Activated T-cell treated with anti-CD3 and anti-CD28 coated beads, Interleukin-2, amount 50 U/mL, for 72 hours (primary cell): ENCODE data around the gene DNAJC3. TPM values are rescaled to one million over a fixed set of nuclear protein-coding genes. Genes with fewer than 3 reads are reported as not detected.
"Not testable (repeated sequence)": the region's sequence is repeated elsewhere in the genome, so short reads cannot be mapped to it uniquely, and the experiment has no call there.

Experiments used
- ATAC-seq, 2 donors: fragments of 150-1000 bp; cut with Tn5 transposase; replicated peaks in 1 of 2; 2 replicates each; pipeline ENCODE4 v1.10.0; 2021; ENCODE audit warnings: moderate library complexity in 2 of 2, mild to moderate bottlenecking in 1 of 2
- DNase-seq, 2 donors: peaks; one replicate each; pipeline ENCODE4 v3.0.0; 2021 to 2022; ENCODE audit warnings: mixed read lengths in 1 of 2
- H3K27ac Mint-ChIP-seq: one replicate; pipeline ENCODE4 v1.8.0; 2022; ENCODE audit warnings: mild to moderate bottlenecking, moderate library complexity, mixed read lengths
- H3K27me3 Mint-ChIP-seq: one replicate; pipeline ENCODE4 v1.8.0; 2022; ENCODE audit warnings: low read depth, mixed read lengths
- H3K36me3 Mint-ChIP-seq, 2 donors: one replicate each; pipeline ENCODE4 v1.8.0; 2022; ENCODE audit warnings: mixed read lengths in 2 of 2, mild to moderate bottlenecking in 1 of 2; ENCODE audit not compliant: insufficient read depth in 2 of 2
- H3K4me1 Mint-ChIP-seq: one replicate; pipeline ENCODE4 v1.8.0; 2022; ENCODE audit warnings: low read depth, mixed read lengths
- H3K4me3 Mint-ChIP-seq, 2 donors: one replicate each; pipeline ENCODE4 v1.8.0; 2022; ENCODE audit warnings: mild to moderate bottlenecking in 2 of 2, mixed read lengths in 2 of 2, moderate library complexity in 2 of 2
- H3K9me3 Mint-ChIP-seq, 2 donors: one replicate each; pipeline ENCODE4 v1.8.0; 2022; ENCODE audit warnings: mixed read lengths in 2 of 2
- total RNA-seq, 2 donors: library from RNA; stranded (reverse); gene quantifications; one replicate each; pipeline ENCODE4 v1.2.3, GENCODE V29; 2022

Gene DNAJC3
- total RNA-seq, 2 donors from 2014 or later: 22.3 to 24.9 TPM

DNA sequence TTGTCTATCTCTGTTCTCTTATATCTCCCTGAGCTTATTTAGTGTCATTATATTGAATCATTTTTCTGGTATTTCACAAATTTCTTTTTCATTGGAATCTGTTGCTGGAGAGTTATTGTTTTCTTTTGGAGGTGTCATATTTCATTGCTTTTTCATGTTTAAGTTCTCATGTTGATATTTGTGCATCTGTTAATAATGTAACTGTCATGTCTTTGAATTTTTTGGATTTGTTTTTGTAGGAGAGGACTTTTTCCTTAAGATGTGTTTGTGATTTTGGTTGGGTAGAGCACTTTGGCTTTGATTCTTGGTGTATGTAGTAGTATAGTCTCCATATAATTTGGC lies 64.0 kb downstream of the DNAJC3 start:
- DNase-seq (no peak), ATAC-seq (no peak)
- Mint-ChIP-seq H3K27me3 (no peaks in the 10 kb centered on the region), H3K9me3 (peaks cover 0 to 3% of the 10 kb centered on the region in 2 donors), H3K4me1 (peaks cover 7% of the 10 kb centered on the region), H3K4me3 (no peak overlapping the region), H3K36me3 (peaks cover 8 to 9% of the 10 kb centered on the region in 2 donors), H3K27ac (no peak overlapping the region)

DNA sequence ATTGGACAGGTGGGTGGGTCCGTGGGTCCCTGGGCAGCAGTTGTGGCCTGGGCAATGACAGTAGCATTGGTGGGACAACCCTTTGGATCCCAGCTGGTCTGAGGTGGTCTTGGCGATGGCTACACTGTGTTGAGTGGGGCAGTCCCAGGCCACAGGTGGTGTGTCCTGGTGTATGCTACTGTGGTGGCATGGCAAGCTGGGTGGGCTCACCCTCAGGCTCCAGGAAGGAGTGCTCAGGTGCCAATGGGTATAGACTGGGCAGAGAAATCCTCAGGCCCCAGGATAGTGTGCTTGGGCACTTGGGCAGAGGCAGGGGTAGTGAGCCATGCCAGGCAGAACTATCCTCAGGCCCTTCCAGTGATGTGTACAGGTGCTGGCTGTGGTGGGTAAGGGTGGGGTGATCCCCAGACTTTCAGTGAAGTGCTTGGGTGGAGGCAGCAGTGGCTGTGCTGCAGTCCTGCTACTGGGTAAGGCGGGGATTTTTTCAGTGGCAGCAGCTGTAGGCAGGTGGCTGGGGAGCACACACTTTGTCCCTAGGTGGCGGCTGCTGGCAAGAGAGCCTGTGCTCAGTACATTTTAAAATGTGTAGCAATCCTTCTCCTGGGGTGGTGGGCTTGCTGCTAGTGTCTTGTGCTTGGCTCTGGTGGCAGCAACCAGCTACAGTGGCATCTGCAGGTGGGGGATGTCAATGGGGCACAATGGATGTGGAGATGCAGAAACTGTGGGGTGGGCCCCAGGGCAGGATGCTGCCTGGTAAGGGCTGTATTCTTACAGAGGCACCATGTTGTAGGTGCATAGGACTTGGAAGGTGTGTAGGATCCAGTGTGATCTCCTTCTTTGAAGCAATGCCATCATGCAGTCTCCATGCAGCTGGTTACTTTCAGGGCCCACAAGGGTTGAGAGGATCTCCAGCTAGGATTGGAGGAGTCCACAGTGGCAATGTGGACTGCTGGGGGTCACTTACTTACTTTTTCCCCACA lies 64.9 kb downstream of the DNAJC3 start:
- Mint-ChIP-seq H3K27me3 (no peaks in the 10 kb centered on the region), H3K9me3 (peaks cover 0 to 3% of the 10 kb centered on the region in 2 donors), H3K4me1 (peaks cover 7% of the 10 kb centered on the region), H3K36me3 (peaks cover 7% of the 10 kb centered on the region in 2 donors), H3K4me3 (no peak overlapping the region), H3K27ac (no peak overlapping the region)
- DNase-seq (no peak), ATAC-seq (no peak)

- peaks cover 7% of the 10 kb centered on the region for H3K4me1 Mint-ChIP-seq
- H3K9me3 Mint-ChIP-seq: peaks cover 0 to 3% of the 10 kb centered on the region in 2 donors
Measured at GRCh38 chr13:95743192-95743591, 66.3 kb downstream of the DNAJC3 start.

GRCh38 chr13:95745289-95745688 lies 68.3 kb downstream of the DNAJC3 start:
- Mint-ChIP-seq H3K9me3 (no peaks in the 10 kb centered on the region), H3K27ac (no peak overlapping the region), H3K36me3 (peaks cover 4 to 7% of the 10 kb centered on the region in 2 donors), H3K4me3 (no peak overlapping the region), H3K4me1 (peaks cover 7% of the 10 kb centered on the region), H3K27me3 (no peaks in the 10 kb centered on the region)
- no peak for ATAC-seq
- DNase-seq: no peak

More at GRCh38 chr13:95743192-95743591, 66.3 kb downstream of the DNAJC3 start:
- H3K4me3 Mint-ChIP-seq: no peak overlapping the region
- ATAC-seq (no peak), DNase-seq (no peak)
- H3K27ac Mint-ChIP-seq: no peak overlapping the region
- peaks cover 7% of the 10 kb centered on the region in 2 donors for H3K36me3 Mint-ChIP-seq
- H3K27me3 Mint-ChIP-seq: no peaks in the 10 kb centered on the region

DNA sequence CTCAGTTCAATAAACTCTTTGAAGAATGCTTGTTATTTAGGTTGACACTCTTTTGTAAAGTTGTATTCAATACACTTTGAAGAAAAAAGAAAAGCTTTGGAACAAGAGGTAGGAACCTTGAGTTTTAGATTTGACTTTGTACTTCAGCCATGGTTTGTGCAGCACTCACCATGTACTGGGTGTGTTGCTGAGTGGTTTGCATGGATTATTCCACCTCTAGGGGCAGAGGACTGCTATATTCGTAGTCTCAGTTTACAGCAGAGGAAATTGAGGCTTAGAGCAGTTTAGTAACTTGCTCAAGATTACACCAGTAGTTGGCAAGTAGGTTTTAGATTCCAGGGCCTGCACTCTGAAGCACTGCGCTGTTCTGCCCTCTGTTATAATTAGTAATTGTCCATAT lies 68.8 kb downstream of the DNAJC3 start:
- Mint-ChIP-seq H3K27ac (no peak overlapping the region), H3K36me3 (peaks cover 4 to 6% of the 10 kb centered on the region in 2 donors), H3K4me3 (no peak overlapping the region), H3K4me1 (peaks cover 7% of the 10 kb centered on the region), H3K27me3 (no peaks in the 10 kb centered on the region), H3K9me3 (no peaks in the 10 kb centered on the region)
- DNase-seq: no peak
- no peak for ATAC-seq

- no peaks in the 10 kb centered on the region for H3K27me3 Mint-ChIP-seq
- H3K4me1 Mint-ChIP-seq: peaks cover 7% of the 10 kb centered on the region
- peaks cover 0 to 9% of the 10 kb centered on the region in 2 donors for H3K36me3 Mint-ChIP-seq
- H3K4me3 Mint-ChIP-seq: no peak overlapping the region
- no peak for ATAC-seq
- no peak overlapping the region for H3K27ac Mint-ChIP-seq
- DNase-seq: no peak
- peaks cover 0 to 2% of the 10 kb centered on the region in 2 donors for H3K9me3 Mint-ChIP-seq
Measured at GRCh38 chr13:95749545-95749944, 72.6 kb downstream of the DNAJC3 start.

GRCh38 chr13:95752677-95753076 lies 75.7 kb downstream of the DNAJC3 start:
- Mint-ChIP-seq H3K36me3 (peaks cover 0 to 11% of the 10 kb centered on the region in 2 donors), H3K27me3 (no peaks in the 10 kb centered on the region), H3K4me1 (peaks cover 12% of the 10 kb centered on the region), H3K27ac (no peak overlapping the region), H3K9me3 (peaks cover 0 to 2% of the 10 kb centered on the region in 2 donors), H3K4me3 (no peak overlapping the region)
- DNase-seq (no peak), ATAC-seq (no peak)

DNA sequence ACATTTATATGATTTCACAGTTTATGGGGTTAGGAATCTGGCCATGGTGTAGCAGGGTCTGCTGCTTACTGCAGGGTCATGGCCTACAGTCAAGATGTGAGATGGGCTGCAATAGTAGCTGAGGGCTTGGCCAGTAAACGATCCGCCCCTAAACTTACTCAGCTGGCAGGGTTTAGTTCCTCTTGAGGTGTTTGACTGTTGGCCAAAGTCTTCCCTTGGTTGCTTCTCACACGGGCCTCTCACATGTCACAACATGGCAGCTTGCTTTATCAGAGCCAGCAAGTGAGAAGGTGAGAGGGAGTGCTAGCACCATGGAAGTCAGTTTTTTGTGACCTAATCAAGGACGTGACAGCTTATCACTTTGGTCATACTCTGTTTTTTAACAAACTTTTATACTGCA lies 77.1 kb downstream of the DNAJC3 start:
- Mint-ChIP-seq H3K27ac (peak overlapping the region; percentile 11), H3K27me3 (no peaks in the 10 kb centered on the region), H3K9me3 (peaks cover 0 to 2% of the 10 kb centered on the region in 2 donors), H3K36me3 (peaks cover 0 to 12% of the 10 kb centered on the region in 2 donors), H3K4me3 (no peak overlapping the region), H3K4me1 (peaks cover 12% of the 10 kb centered on the region)
- no peak for DNase-seq
- no peak for ATAC-seq

DNA sequence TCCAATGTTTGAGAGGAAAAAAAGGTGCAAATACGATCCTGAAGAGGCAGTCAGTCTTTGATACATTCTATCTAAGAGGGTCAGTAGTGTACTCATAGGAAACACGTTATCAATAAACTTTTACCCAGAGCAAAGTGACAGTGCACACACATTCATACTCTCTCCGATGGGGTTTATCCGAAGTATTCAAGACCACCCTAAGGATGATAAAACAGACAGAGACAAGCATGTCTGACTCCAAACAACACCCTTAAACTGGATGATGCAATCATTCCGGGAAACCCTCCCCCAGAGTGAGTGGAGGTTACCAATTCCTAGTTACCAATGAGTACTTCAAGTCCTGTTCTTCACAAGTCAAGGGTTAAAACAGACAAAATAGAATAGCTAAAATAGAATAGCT lies 79.1 kb downstream of the DNAJC3 start:
- Mint-ChIP-seq H3K36me3 (peaks cover 0 to 9% of the 10 kb centered on the region in 2 donors), H3K27ac (peak overlapping the region; percentile 82), H3K4me3 (no peak overlapping the region), H3K9me3 (peaks cover 0 to 2% of the 10 kb centered on the region in 2 donors), H3K4me1 (peaks cover 11% of the 10 kb centered on the region), H3K27me3 (no peaks in the 10 kb centered on the region)
- no peak for ATAC-seq
- DNase-seq: no peak

DNA sequence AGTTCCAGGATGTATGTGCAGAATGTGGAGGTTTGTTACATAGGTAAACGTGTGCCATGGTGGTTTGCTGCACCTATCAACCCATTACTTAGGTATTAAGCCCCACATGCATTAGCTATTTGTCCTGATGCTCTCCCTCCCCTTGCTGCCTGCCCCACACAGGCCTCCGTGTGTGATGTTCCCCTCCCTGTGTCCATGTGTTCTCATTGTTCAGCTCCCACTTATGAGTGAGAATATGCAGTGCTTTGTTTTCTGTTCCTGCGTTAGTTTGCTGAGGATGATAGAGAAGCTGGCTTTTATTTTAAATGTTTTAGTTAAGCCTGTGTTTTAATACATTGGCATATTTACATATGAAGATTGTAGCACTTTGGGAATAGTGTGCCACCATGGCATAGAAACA lies 85.7 kb downstream of the DNAJC3 start:
- not testable (repeated sequence) for H3K4me1 Mint-ChIP-seq, H3K36me3 Mint-ChIP-seq, H3K27me3 Mint-ChIP-seq, DNase-seq, ATAC-seq, H3K9me3 Mint-ChIP-seq, H3K27ac Mint-ChIP-seq, H3K4me3 Mint-ChIP-seq

GRCh38 chr13:95763601-95764000 lies 86.7 kb downstream of the DNAJC3 start:
- Mint-ChIP-seq H3K4me3 (no peak overlapping the region), H3K27ac (peak overlapping the region; percentile 19), H3K27me3 (no peaks in the 10 kb centered on the region), H3K4me1 (no peaks in the 10 kb centered on the region), H3K36me3 (peaks cover 1 to 4% of the 10 kb centered on the region in 2 donors), H3K9me3 (no peaks in the 10 kb centered on the region)
- no peak for DNase-seq
- ATAC-seq: no peak

- no peak for ATAC-seq
- Mint-ChIP-seq H3K4me3 (no peak overlapping the region), H3K4me1 (no peaks in the 10 kb centered on the region), H3K27me3 (no peaks in the 10 kb centered on the region), H3K36me3 (peaks cover 0 to 4% of the 10 kb centered on the region in 2 donors), H3K9me3 (no peaks in the 10 kb centered on the region), H3K27ac (no peak overlapping the region)
- DNase-seq: no peak
Measured at GRCh38 chr13:95771905-95772304, 95.0 kb downstream of the DNAJC3 start.

DNA sequence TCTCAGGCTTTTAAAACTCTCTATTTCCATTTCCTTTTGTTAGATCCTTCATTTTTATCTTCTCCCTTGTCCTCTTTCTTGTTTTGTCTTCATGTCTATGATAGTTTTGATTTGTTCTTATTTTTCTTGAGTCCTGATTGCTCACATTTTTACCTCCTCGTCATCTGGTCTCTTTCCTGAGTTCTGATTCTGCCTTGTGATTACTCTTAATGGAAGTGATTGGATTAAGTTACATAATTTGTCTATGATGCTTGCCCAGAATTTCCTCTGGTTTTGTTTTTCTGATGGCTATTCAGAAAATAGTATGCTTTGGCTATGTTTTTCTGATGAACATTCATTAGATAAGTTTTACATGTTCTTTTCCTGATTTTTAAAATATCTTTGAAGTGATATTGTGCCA lies 102.6 kb downstream of the DNAJC3 start:
- no peak for DNase-seq
- Mint-ChIP-seq H3K27ac (no peak overlapping the region), H3K36me3 (peaks cover 7 to 12% of the 10 kb centered on the region in 2 donors), H3K4me1 (no peaks in the 10 kb centered on the region), H3K4me3 (no peak overlapping the region), H3K27me3 (no peaks in the 10 kb centered on the region), H3K9me3 (no peaks in the 10 kb centered on the region)
- no peak for ATAC-seq
